ENCODE measurements around the gene ZNF496. TPM values are rescaled to one million over a fixed set of nuclear protein-coding genes. Genes with fewer than 3 reads are reported as not detected.
"Not testable (repeated sequence)": the region's sequence is repeated elsewhere in the genome, so short reads cannot be mapped to it uniquely, and the experiment has no call there.

The ZNF496 gene
- total and polyA plus RNA-seq, 3 experiments from 2014 or later: 9.6 to 21.7 (median 21.4) TPM

DNA sequence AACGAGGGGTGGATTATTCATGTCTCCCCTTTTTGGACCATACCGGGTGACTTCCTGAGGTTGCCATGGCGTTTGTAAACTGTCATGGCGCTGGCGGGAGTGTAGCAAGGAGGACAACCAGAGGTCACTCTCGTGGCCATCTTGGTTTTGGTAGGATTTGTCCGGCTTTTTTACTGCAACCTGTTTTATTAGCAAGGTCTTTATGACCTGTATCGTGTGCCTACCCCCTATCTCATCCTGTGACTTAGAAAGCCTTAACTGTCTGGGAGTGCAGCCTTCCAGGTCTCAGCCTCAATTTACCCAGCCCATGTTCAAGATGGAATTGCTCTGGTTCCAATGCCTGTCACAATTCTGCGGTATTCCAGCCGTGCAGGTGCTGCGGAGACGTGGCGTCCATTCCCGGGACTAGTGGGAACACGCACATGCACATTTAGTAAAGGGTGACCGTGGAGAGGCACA lies 40.2 kb upstream of the ZNF496 start:
- ChIA-PET CTCF (interaction anchor here (1.0 to 3.9 kb wide), 5 partner anchors 11 to 159 kb away, joined by 3 to 101 read pairs (median 24); no protein-coding TSS in a partner anchor), POLR2A (no interaction called here)
- H3K4me1 ChIP-seq (ENCODE audit: insufficient read depth, low read length): no peaks in the 10 kb centered on the region
- H3K9me3 Mint-ChIP-seq: no peaks in the 10 kb centered on the region
- no peak overlapping the region for H3K4me3 ChIP-seq (ENCODE audit: low read length)
- no peaks in the 10 kb centered on the region for H3K27me3 ChIP-seq (ENCODE audit: insufficient read depth, low read length, poor library complexity, severe bottlenecking)
- peaks cover 0 to 2% (median 0%) of the 10 kb centered on the region in 3 donors for H3K36me3 Mint-ChIP-seq
- H3K9me3 ChIP-seq (ENCODE audit: low read length): no peaks in the 10 kb centered on the region
- DNase-seq: no peak
- peaks cover 6 to 9% (median 8%) of the 10 kb centered on the region in 3 donors for H3K4me1 Mint-ChIP-seq
- H3K27ac ChIP-seq (ENCODE audit: low read depth, low read length): no peak overlapping the region
- no peak overlapping the region for H3K27ac Mint-ChIP-seq
- H3K36me3 ChIP-seq (ENCODE audit: insufficient read depth, low read length): no peaks in the 10 kb centered on the region
- peaks cover 13 to 40% of the 10 kb centered on the region in 2 donors for H3K27me3 Mint-ChIP-seq
- no peak overlapping the region for H3K4me3 Mint-ChIP-seq

DNA sequence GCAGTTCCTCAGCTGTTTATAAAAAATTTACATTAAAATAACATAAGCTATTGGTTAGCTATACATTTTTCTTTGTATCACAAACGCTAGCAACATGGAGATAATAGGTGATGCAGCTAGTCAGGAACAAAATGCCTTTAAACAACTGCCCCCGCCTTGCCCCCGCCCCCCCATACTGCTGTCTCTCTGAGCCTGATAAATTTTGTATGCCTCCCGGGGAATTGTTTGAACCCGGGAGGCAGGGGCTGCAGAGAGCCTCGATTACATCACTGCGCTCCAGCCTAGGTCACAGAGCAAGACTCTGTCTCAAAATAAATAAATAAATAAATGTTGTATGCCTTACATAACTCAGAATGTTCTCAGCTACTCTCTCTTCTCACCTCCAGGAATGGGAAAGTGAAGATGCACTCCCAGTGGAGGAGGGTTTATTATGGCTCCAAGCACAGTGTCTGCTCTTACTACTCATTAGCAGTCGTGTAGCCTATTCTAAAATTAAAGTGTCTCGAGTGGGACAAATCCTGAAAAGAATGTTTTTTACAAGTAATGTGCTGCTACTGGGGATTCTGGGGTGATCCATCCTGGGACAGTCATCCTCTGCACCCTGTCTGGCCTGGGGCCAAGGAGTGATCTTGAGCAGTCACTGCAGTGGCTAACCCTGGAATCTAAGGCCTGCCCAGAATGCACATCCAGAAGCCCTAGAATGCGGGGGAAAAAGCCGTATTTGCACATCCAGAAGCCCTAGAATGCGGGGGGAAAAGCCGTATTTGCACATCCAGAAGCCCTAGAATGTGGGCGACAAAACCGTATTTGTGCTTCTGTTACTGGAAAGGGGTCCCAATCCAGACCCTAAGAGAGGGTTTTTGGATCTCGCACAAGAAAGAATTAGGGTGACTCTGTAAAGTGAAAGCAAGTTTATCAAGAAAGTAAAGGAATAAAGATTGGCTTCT lies 39.4 kb upstream of the ZNF496 start:
- H3K4me3 ChIP-seq (ENCODE audit: low read length): no peak overlapping the region
- no peak for DNase-seq
- H3K4me1 ChIP-seq (ENCODE audit: insufficient read depth, low read length): no peaks in the 10 kb centered on the region
- no peaks in the 10 kb centered on the region for H3K9me3 ChIP-seq (ENCODE audit: low read length)
- H3K27ac ChIP-seq (ENCODE audit: low read depth, low read length): no peak overlapping the region
- peaks cover 0 to 2% (median 0%) of the 10 kb centered on the region in 3 donors for H3K36me3 Mint-ChIP-seq
- no peak overlapping the region for H3K27ac Mint-ChIP-seq
- ChIA-PET POLR2A (no interaction called here), CTCF (interaction anchor here (0.8 to 1.5 kb wide), 3 partner anchors 19 to 116 kb away, joined by 4 to 10 read pairs (median 4); no protein-coding TSS in a partner anchor)
- no peaks in the 10 kb centered on the region for H3K27me3 ChIP-seq (ENCODE audit: insufficient read depth, low read length, poor library complexity, severe bottlenecking)
- H3K36me3 ChIP-seq (ENCODE audit: insufficient read depth, low read length): no peaks in the 10 kb centered on the region
- peaks cover 15 to 41% of the 10 kb centered on the region in 2 donors for H3K27me3 Mint-ChIP-seq
- H3K4me3 Mint-ChIP-seq: no peak overlapping the region
- no peaks in the 10 kb centered on the region for H3K9me3 Mint-ChIP-seq
- H3K4me1 Mint-ChIP-seq: peaks cover 6 to 9% (median 8%) of the 10 kb centered on the region in 3 donors

DNA sequence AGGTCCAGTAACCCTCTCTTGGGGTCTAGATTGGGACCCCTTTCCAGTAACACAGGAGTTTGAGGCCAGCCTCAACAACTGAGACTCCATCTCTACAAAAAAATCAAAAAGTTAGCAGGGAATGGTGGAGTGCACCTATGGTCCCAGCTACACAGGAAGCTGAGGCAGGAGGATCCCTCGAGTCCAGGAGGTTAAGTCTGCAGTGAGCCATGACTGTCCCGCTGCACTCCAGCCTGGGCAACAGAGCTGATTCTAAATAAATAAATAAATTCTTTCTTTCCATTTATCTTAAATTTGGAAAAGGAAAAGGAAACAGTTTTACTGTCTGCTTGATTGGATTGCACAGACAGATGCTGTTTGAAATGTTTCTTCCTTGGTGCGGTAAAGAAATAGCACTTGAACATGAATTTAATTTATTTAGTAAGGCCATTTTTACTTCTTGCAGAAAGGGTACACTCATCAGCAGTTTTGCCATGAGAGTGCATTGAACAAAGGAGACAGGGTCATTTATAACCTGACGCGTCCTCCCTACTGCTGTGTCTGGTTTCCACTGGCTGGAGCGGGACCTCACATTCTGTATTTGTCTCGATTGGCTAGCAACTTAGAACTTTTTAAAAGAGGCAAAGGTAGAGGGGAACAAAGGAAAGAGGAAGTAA lies 37.0 kb upstream of the ZNF496 start:
- no peaks in the 10 kb centered on the region for H3K9me3 ChIP-seq (ENCODE audit: low read length)
- H3K27ac ChIP-seq (ENCODE audit: low read depth, low read length): no peak overlapping the region
- no peaks in the 10 kb centered on the region for H3K4me1 ChIP-seq (ENCODE audit: insufficient read depth, low read length)
- Mint-ChIP-seq H3K36me3 (no peaks in the 10 kb centered on the region), H3K27ac (no peak overlapping the region), H3K9me3 (peaks cover 0 to 3% (median 0%) of the 10 kb centered on the region in 5 donors), H3K27me3 (peaks cover 14 to 51% of the 10 kb centered on the region in 2 donors), H3K4me3 (no peak overlapping the region), H3K4me1 (peaks cover 3 to 5% (median 4%) of the 10 kb centered on the region in 3 donors)
- CTCF ChIA-PET: no interaction called here
- H3K4me3 ChIP-seq (ENCODE audit: low read length): no peak overlapping the region
- DNase-seq: no peak
- H3K36me3 ChIP-seq (ENCODE audit: insufficient read depth, low read length): no peaks in the 10 kb centered on the region
- no peaks in the 10 kb centered on the region for H3K27me3 ChIP-seq (ENCODE audit: insufficient read depth, low read length, poor library complexity, severe bottlenecking)
- POLR2A ChIA-PET: no interaction called here

DNA sequence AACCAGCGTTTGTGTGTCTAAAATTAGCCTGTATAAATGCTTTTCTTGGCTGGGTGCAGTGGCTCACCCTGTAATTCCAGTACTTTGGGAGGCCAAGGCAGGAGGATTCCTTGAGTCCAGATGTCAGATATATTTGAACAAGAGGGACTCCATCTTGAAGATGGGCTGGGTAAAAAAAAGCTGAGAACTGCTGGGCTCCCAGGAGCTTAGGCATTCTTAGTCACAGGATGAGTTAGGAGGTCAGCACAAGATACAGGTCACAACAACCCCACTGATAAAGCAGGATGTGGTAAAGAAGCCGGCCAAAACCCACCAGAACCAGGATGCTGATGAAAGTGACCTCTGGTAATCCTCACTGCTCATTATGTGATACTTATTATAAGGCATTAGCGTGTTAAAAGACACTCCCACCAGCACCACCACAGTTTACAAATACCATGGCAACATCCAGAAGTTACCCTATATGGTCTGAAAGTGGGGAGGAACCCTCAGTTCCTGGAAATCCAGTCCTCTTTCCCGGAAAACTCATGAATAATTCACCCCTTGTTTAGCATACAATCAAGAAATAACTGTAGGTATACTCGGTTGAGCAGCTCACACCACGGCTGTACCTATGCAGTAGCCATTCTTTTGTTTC lies 36.2 kb upstream of the ZNF496 start:
- no peak overlapping the region for H3K4me3 ChIP-seq (ENCODE audit: low read length)
- Mint-ChIP-seq H3K36me3 (no peaks in the 10 kb centered on the region), H3K27ac (no peak overlapping the region), H3K27me3 (peaks cover 14 to 51% of the 10 kb centered on the region in 2 donors), H3K4me1 (peaks cover 3 to 4% (median 3%) of the 10 kb centered on the region in 3 donors), H3K9me3 (peaks cover 0 to 3% (median 0%) of the 10 kb centered on the region in 5 donors), H3K4me3 (no peak overlapping the region)
- no peak overlapping the region for H3K27ac ChIP-seq (ENCODE audit: low read depth, low read length)
- no peaks in the 10 kb centered on the region for H3K27me3 ChIP-seq (ENCODE audit: insufficient read depth, low read length, poor library complexity, severe bottlenecking)
- no peak for DNase-seq
- POLR2A ChIA-PET: no interaction called here
- no peaks in the 10 kb centered on the region for H3K9me3 ChIP-seq (ENCODE audit: low read length)
- no peaks in the 10 kb centered on the region for H3K4me1 ChIP-seq (ENCODE audit: insufficient read depth, low read length)
- no peaks in the 10 kb centered on the region for H3K36me3 ChIP-seq (ENCODE audit: insufficient read depth, low read length)
- CTCF ChIA-PET: no interaction called here

DNA sequence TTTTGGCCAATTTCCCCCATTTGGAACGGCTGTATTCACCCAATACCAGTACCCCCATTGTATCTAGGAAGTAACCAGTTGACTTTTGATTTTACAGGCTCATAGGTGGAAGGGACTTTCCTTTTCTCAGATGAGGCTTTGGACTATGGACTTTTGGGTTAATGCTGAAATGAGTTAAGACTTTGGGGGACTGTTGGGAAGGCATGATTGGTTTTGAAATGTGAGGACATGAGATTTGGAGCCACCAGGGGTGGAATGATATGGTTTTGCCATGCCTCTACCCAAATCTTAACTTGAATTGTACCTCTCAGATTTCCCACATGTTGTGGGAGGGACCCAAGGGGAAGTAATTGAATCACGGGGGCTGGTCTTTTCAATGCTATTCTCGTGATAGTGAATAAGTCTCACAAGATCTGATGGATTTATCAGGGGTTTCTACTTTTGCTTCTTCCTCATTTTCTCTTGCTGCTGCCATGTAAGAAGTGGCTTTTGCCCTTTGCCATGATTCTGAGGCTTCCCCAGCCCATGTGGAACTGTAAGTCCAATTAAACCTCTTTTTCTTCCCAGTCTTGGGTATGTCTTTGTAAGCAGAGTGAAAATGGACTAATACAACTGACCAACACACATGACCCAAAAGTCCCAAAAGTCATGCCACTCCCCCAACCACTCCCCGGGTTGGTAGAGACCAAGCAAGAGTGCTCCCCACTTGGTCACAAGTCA lies 35.4 kb upstream of the ZNF496 start:
- ChIA-PET POLR2A (no interaction called here), CTCF (no interaction called here)
- Mint-ChIP-seq H3K9me3 (peaks cover 0 to 3% (median 0%) of the 10 kb centered on the region in 5 donors), H3K36me3 (no peaks in the 10 kb centered on the region), H3K27me3 (peaks cover 16 to 48% of the 10 kb centered on the region in 2 donors), H3K27ac (no peak overlapping the region), H3K4me1 (no peaks in the 10 kb centered on the region), H3K4me3 (no peak overlapping the region)
- H3K4me1 ChIP-seq (ENCODE audit: insufficient read depth, low read length): no peaks in the 10 kb centered on the region
- no peak for DNase-seq
- H3K4me3 ChIP-seq (ENCODE audit: low read length): no peak overlapping the region
- no peaks in the 10 kb centered on the region for H3K36me3 ChIP-seq (ENCODE audit: insufficient read depth, low read length)
- H3K9me3 ChIP-seq (ENCODE audit: low read length): no peaks in the 10 kb centered on the region
- H3K27ac ChIP-seq (ENCODE audit: low read depth, low read length): no peak overlapping the region
- H3K27me3 ChIP-seq (ENCODE audit: insufficient read depth, low read length, poor library complexity, severe bottlenecking): no peaks in the 10 kb centered on the region

DNA sequence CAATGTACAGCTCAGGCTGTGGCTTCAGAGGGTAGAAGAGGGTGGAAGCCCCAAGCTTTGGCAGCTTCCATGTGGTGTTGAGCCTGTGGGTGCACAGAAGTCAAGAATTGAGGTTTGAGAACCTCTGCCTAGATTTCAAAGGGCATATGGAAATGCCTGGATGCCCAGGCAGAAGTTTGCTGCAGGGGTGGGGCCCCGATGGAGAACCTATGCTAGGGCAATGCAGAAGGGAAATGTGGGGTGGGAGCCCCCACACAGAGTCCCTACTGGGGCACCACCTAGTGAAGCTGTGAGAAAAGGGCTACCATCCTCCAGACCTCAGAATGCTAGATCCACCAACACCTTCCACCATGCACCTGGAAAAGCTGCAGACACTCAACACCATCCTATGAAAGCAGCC lies 34.7 kb upstream of the ZNF496 start:
- DNase-seq; H3K9me3 ChIP-seq (ENCODE audit: low read length); H3K27me3 ChIP-seq (ENCODE audit: insufficient read depth, low read length, poor library complexity, severe bottlenecking); H3K9me3 Mint-ChIP-seq; CTCF ChIA-PET; H3K4me1 ChIP-seq (ENCODE audit: insufficient read depth, low read length); H3K4me3 Mint-ChIP-seq; POLR2A ChIA-PET; H3K4me1 Mint-ChIP-seq; H3K36me3 ChIP-seq (ENCODE audit: insufficient read depth, low read length); H3K4me3 ChIP-seq (ENCODE audit: low read length); H3K36me3 Mint-ChIP-seq; H3K27ac Mint-ChIP-seq; H3K27ac ChIP-seq (ENCODE audit: low read depth, low read length): not testable (repeated sequence)
- peaks cover 16 to 45% of the 10 kb centered on the region in 2 donors for H3K27me3 Mint-ChIP-seq

DNA sequence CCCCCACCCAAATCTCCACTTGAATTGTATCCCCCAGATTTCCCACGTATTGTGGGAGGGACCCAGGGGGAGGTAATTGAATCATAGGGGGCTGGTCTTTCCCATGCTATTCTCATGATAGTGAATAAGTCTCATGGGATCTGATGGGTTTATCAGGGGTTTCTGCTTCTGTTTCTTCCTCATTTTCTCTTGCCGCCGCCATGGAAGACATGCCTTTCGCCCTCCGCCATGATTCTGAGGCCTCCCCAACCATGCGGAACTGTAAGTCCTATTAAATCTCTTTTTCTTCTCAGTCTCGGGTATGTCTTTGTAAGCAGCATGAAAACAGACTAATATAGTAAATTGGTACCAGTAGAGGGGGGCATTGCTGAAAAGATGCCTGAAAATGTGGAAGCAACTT lies 33.4 kb upstream of the ZNF496 start:
- no peak overlapping the region for H3K4me3 ChIP-seq (ENCODE audit: low read length)
- Mint-ChIP-seq H3K4me3 (no peak overlapping the region), H3K36me3 (no peaks in the 10 kb centered on the region), H3K27me3 (peaks cover 16 to 49% of the 10 kb centered on the region in 2 donors), H3K27ac (no peak overlapping the region), H3K4me1 (peaks cover 0 to 4% (median 0%) of the 10 kb centered on the region in 3 donors), H3K9me3 (peaks cover 0 to 3% (median 0%) of the 10 kb centered on the region in 5 donors)
- H3K9me3 ChIP-seq (ENCODE audit: low read length): no peaks in the 10 kb centered on the region
- ChIA-PET POLR2A (no interaction called here), CTCF (no interaction called here)
- H3K4me1 ChIP-seq (ENCODE audit: insufficient read depth, low read length): no peaks in the 10 kb centered on the region
- H3K36me3 ChIP-seq (ENCODE audit: insufficient read depth, low read length): no peaks in the 10 kb centered on the region
- DNase-seq: no peak
- no peak overlapping the region for H3K27ac ChIP-seq (ENCODE audit: low read depth, low read length)
- H3K27me3 ChIP-seq (ENCODE audit: insufficient read depth, low read length, poor library complexity, severe bottlenecking): no peaks in the 10 kb centered on the region
